Measurements from ENCODE around the gene SLC25A47.
A peak's percentile ranks its signal among the peaks of the same experiment; 100 is the strongest.
"Not testable (repeated sequence)": the region's sequence is repeated elsewhere in the genome, so short reads cannot be mapped to it uniquely, and the experiment has no call there.

SLC25A47 gene, protein sequence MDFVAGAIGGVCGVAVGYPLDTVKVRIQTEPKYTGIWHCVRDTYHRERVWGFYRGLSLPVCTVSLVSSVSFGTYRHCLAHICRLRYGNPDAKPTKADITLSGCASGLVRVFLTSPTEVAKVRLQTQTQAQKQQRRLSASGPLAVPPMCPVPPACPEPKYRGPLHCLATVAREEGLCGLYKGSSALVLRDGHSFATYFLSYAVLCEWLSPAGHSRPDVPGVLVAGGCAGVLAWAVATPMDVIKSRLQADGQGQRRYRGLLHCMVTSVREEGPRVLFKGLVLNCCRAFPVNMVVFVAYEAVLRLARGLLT

DNA sequence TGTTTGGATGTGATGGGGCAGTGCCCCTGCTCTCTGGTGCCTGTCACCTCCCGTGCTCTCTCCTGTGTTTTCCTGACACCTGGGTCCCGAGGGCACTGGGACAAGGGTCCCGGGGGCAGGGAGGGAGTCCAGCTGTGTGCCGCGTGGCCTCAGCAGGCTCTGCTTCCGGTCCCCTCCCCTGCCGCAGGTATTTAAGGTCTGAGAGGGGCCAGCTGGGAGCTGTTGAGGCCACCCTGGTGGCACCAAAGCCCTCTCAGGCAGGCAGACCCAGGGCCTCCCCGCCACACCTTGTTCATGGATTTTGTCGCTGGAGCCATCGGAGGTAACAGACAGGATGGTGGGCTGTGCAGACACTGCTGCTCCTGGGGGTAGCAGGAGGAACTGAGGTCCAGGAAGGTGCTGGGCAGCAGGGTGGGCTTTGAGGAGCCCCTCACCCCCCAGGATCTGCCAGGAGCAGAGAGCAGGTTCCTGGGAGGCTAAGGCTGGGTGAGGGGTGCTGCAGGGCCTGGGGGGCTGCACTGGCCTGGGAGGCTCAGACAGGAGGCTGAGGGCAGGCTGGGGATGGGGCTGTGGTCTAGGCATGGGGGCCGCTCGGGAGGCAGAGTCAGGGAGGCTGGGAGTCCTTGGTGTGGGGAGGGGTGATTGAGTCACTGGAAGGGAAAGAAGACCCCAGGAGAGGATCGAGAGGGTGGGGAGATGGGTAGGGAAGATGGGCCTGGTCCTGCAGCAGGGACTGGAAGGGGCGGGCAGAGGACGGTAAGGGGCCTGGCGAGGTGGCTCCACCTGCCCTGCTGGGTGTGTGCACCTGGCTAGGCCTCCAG is at the start of gene SLC25A47:
Gene SLC25A47 (plus strand): TSS at position 219 of the 821 bp plus-strand sequence. CDS start 76 bp downstream, at position 295.
- DNase-seq, result no peak

DNA sequence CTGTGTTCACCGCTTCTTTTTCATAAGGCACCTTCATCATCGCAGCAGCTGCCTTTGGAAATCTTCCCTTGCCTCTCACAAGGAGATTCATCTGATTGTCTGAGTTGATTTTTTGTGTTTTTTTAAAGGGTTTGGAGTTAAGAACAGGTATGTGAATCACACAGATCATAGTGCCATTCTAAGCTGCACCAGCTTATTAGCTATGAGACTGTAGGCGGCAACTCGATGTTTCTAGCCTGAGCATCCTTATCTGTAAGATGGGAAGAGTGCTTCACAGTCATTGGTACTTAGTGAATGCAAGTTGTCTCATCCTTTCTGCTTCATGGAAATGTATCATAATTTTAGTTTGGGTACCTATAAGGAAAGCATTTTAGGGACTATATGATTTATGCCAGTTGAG is 48.9 kb upstream of the SLC25A47 start:
- peak in 1 of 51 donors; percentile 25 for DNase-seq

- no peak for DNase-seq
These were observed 47.9 kb upstream of the SLC25A47 start for GRCh38 chr14:100275214-100275613.

- no peak for DNase-seq
These were observed 44.4 kb upstream of the SLC25A47 start for GRCh38 chr14:100278702-100279101.

DNA sequence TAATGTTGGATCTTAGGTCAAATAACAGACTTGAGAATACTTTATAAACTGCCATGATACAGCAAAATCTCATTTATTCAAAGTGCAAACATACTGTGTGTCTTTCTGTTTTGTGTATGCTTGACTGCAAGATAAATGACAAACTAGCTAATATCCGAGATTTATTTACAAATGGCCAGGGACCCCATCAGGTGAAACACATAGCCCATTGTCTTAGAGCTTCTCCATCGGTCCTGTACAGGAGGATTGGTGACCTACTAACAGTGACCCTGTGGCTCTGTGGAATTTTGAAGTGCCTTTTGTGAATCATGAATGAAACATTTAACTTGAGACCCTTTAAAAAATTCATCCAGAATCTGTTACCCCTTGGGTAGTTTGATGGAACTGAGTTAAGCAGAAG is 44.0 kb upstream of the SLC25A47 start:
- no peak for DNase-seq

GRCh38 chr14:100279563-100279962 is 43.6 kb upstream of the SLC25A47 start:
- no peak for DNase-seq

DNA sequence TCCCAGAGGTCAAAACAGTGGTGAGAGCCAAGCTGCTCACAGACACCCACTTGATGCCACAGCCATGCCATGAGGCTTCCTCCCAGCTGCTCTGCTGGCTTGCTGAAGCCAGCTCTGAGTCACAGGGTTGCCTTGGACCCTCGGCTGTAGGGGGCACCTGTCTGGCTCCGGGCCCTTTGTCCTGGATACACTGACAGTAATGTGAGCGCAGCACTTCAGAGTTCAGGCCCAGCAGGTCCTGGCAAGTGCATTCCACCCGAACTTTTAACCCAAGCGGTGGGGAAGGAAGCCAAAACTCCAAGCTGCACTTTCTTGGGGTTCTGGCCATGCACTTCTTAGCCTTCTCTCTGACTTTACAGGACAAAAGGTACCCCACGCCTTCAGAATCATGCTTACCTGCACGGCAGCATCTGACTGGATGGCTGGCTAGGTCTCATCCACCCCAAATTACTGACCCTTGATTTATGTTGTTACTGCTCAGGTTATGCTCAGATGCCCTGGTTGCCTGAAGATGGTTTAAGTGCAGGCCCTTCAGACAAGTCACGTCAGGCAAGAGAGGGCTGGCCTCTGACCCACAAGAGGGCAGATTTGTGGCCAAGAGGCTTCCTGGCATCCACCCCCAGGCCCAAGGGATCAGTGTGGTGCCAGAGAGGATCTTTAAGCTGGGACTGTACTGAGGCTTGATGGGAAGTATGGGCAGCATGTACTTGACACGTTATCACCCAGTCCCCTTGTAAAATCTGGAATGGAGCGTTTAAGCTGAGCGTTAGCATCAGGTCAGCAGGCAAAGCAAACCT is 41.7 kb upstream of the SLC25A47 start:
- DNase-seq, result no peak

- no peak for DNase-seq
These were observed 41.1 kb upstream of the SLC25A47 start for GRCh38 chr14:100282083-100282350.

GRCh38 chr14:100282766-100283419 is 40.2 kb upstream of the SLC25A47 start:
- DNase-seq, result no peak

- not testable (repeated sequence) for DNase-seq
These were observed 39.7 kb upstream of the SLC25A47 start for GRCh38 chr14:100283436-100283835.

DNA sequence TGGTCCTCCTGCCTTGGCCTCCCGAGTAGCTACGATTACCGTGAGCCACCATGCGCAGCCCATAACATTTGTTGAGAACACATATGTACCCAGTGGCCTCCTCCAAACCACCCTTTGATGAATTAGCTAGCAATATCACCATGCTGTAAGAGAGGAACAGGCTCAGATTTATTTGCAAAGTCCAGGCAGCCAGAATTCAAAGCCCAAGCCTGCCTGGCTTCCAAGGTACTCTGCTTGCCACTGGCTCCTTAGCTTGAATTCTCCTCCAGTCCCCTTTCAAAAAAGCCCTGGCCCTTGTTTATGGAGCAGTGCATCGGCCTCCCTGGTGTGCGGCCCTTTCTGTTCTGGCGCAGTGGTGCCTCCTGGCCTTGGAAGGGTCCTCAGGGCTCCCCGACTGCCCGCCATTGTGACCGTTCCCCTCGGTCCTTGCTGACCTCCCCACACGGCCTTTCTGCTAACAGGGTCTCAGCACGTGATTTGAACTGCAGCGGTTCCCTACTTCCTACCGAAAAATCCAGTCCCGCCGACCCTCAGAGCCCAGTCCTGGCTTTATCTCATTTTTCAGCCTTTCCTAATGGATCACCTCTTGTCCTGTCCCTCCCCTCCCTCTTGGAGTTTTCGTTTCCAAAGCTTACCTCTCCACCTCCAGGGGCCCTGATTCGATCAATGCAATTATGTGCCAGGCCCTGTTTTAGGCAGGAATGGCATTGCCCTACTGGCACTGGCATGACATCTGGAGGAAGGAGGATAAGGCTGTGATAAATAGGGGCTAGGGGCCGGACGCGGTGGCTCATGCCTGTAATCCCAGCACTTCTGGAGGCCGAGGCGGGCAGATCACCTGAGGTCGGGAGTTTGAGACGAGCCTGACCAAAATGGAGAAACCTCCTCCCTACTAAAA is 38.9 kb upstream of the SLC25A47 start:
- DNase-seq, result no peak

DNA sequence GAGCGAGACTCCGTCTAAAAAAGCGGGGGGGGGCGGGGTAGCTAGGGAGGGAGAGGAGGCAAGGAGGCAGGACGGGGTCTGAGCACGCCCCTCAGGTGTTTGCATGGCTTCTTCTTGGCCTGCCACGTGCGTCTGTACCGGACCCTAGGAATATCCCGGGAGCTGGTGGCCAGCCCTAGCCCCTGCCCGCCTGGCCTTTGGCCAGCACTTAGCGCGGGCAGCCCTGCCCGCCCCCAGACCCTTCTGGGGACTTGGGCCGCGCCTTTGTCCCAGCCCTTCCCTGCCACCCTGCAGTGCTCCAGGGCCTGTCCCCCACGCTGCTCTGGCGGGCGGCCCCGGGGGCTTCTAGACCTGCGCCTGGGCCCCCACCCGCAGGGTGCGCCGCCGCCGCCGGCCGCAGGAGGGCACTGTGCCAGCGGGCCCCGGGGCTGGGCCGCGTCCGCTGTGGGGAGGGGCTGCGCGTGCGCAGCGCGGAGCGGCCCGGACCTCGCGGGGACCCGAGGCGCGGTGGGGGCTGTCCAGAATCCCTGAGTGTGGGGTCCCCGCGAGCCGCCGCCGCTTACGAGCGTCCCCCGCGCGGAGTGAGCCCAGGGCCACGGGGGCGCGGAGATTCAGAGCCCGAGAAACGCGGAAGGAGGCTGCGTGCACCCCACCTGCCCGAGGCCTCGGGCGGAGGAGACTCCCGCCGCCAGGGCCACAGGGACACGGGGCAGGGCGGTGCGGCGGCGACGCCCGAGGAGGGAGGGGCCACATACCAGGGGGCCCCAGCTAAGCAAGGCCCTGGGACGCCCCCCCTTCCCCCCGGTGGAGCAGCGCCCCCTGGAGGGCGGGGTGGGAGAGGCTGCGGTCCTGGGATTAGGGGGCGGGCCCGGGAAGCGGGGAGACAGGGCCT is 37.9 kb upstream of the SLC25A47 start:
- DNase-seq, result peak in 28 of 51 donors; percentile 32 to 76 (median 56)

DNA sequence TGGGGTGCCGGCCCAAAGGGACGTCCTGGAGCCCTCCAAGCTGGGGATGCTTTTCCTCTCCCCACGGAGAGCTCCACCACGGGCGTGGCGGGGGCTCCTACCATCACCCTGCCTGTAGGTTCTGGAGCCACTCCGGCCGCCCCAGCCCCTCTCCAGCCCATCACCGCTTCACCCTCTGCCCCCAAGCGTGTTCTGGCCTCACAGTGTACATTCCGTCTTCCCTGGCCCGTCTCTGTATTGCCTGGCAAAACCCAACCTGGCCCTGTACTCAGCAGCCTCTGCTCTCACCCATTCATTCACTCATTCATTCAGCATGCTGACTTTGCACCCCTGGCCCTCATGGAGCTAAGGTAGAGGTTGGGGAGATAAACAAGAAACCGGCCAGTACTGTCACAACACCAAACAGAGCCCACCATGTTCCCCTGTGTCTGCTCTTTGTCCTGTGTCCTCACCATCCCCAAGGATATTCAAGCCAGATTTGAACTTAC is 37.2 kb upstream of the SLC25A47 start:
- DNase-seq, result no peak

GRCh38 chr14:100286484-100287191 is 36.5 kb upstream of the SLC25A47 start:
- DNase-seq, result no peak

DNA sequence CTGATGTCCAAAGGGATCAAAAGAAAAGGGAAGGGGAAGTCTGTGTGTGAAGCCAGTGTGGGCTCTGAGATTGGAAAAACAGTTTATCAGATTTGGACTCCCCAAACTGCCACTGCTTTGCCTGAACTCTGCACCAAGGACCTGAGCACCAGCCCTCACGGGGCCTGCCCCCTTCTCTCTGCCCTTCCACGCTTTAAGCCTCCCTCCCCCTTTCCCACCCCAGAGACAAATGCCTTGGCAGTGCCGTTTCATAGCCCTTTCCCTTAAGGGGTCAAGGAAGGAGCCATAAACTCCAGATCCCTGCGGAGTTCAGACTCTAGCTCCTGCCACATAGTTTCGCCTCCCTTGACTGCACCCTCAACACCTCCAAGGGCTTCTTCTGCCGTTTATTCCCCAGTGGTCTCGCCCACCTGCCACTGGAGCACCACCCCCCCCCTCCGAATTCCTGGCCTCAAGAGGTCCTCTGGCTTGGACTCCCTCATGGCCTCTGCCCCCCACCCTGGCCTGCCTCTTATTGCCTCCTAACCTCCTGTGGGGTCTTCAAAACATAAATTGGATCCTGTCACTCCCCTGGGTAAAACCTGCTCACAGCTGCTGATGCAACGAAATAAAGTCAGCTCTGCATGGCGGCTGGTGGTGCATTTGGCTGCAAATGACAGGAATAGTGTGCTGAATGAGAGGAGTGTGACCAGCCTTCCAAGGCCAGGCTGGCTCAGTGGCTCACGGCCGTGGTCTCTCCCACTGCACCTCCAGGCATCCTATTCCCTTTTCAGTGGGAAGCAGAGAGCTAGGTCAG is 35.7 kb upstream of the SLC25A47 start:
- no peak for DNase-seq

DNA sequence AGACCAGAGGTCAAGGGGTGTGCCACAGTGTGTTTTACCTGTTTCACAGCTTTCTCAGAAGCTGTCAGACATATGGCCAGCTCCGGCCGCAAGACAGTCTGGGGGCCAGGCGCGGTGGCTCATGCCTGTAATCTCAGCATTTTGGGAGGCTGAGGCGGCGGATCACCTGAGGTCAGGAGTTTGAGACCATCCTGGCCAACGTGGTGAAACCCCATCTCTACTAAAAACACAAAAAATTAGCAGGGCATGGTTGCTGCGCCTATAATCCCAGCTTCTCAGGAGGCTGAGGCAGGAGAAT is 35.2 kb upstream of the SLC25A47 start:
- DNase-seq, result not testable (repeated sequence)

DNA sequence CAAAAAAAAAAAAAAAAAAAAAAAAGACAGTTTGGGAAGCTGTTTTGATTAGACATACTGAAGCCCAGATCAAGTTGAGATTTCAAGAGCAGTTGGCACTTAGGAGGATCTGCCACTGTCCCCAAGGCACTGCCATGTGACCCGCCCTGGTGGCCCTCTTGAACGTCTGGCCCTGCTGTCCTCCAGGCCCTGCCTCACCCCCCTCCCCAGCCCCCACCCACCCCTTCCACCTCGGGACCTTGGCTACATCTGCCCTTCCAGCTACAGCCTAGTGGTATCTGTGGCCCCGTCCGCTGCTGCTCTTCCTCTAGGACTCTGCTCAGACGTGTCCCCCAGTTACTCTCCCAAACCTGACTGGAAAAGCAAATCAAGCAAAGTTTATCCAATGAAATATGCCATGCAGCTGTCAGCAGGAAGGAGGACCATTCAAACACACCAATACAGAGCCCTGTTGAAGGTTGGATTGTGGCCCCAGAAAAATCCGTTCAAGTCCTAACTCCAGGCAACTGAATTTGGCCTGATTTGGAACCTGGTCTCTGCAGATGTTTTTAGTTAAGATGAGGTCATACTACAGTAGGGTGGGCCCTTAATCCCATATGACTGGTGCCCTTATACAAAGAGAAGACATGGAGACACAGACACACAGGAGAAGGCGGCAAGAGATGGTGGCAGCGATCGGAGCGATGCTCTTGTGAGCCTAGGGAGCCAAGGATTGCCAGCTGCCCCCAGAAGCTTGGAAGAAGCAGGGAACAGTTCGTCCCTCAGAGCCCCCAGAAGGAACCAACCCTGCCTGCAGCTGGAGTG is 34.6 kb upstream of the SLC25A47 start:
- no peak for DNase-seq
